HepG2 (cell line): Measurements from ENCODE around the gene NXT1. TPM values are rescaled to one million over a fixed set of nuclear protein-coding genes. Genes with fewer than 3 reads are reported as not detected.

Experiments
- AGO1 ChIP-seq: fragments of 200-400 bp; formaldehyde crosslinking; IDR thresholded peaks from 2 replicates; pipeline ENCODE4 v1.6.1; 2017; ENCODE audit warnings: mild to moderate bottlenecking, low read depth, low read length, moderate library complexity; ENCODE audit not compliant: poor library complexity, severe bottlenecking
- CBFB ChIP-seq: sonication (generic); formaldehyde crosslinking; IDR thresholded peaks from 2 replicates; pipeline ENCODE4 v1.4.0; 2020; ENCODE audit warnings: missing genetic modification reagents
- E2F5 ChIP-seq: sonication (generic); formaldehyde crosslinking; conservative IDR thresholded peaks from 2 replicates; pipeline ENCODE4 v1.4.0; 2020; ENCODE audit warnings: missing genetic modification reagents
- HIVEP1 ChIP-seq: sonication (generic); formaldehyde crosslinking; IDR thresholded peaks from 2 replicates; pipeline ENCODE4 v1.4.0; 2020; ENCODE audit warnings: mild to moderate bottlenecking, missing genetic modification reagents
- HOMEZ ChIP-seq: IDR thresholded peaks from 2 replicates; pipeline ENCODE4 v1.6.1; 2016; ENCODE audit warnings: low read depth
- LBX2 ChIP-seq: sonication (generic); formaldehyde crosslinking; IDR thresholded peaks from 2 replicates; pipeline ENCODE4 v1.5.0; 2020; ENCODE audit warnings: missing genetic modification reagents, mild to moderate bottlenecking, borderline replicate concordance
- MBD4 ChIP-seq: IDR thresholded peaks from 2 replicates; pipeline ENCODE4 v1.6.1; 2012; ENCODE audit warnings: low read length, inconsistent platforms, borderline replicate concordance
- MED8 ChIP-seq: sonication (generic); formaldehyde crosslinking; IDR thresholded peaks from 2 replicates; pipeline ENCODE4 v1.8.1; 2023; ENCODE audit warnings: mild to moderate bottlenecking, missing genetic modification reagents; ENCODE audit not compliant: insufficient replicate concordance
- NBN ChIP-seq: fragments of 450-650 bp; conservative IDR thresholded peaks from 2 replicates; pipeline ENCODE4 v1.6.1; 2017
- NKX3-1 ChIP-seq: sonication (generic); formaldehyde crosslinking; IDR thresholded peaks from 2 replicates; pipeline ENCODE4 v1.5.0; 2020; ENCODE audit warnings: missing genetic modification reagents
- NR2F1 ChIP-seq, 2 experiments: fragments of 450-650 bp in 1 of 2; formaldehyde crosslinking in 1 of 2; IDR thresholded peaks; 2 replicates each; pipeline versions ENCODE4 v1.5.0 to v1.6.1; 2016 to 2020; ENCODE audit warnings: mild to moderate bottlenecking in 1 of 2, missing compliant biosample characterization in 1 of 2, missing genetic modification reagents in 1 of 2, moderate library complexity in 1 of 2
- PAWR ChIP-seq: sonication (generic); formaldehyde crosslinking; IDR thresholded peaks from 2 replicates; pipeline ENCODE4 v1.4.0; 2020; ENCODE audit warnings: missing genetic modification reagents, mild to moderate bottlenecking, borderline replicate concordance
- RAD21 ChIP-seq: fragments of 450-650 bp; formaldehyde crosslinking; IDR thresholded peaks from 2 replicates; pipeline ENCODE4 v1.5.0; 2020; ENCODE audit warnings: mild to moderate bottlenecking
- REST ChIP-seq, 2 experiments: IDR thresholded peaks; 2 replicates each; pipeline ENCODE4 v1.6.1; 2011 to 2012; ENCODE audit warnings: low read length in 2 of 2, borderline replicate concordance in 1 of 2, low read depth in 1 of 2, mild to moderate bottlenecking in 1 of 2, moderate library complexity in 1 of 2
- RORA ChIP-seq: sonication (generic); formaldehyde crosslinking; IDR thresholded peaks from 2 replicates; pipeline ENCODE4 v1.5.0; 2020; ENCODE audit warnings: mild to moderate bottlenecking, missing genetic modification reagents, moderate library complexity
- SMYD3 ChIP-seq: sonication (generic); formaldehyde crosslinking; IDR thresholded peaks from 2 replicates; pipeline ENCODE4 v1.8.1; 2023; ENCODE audit warnings: mild to moderate bottlenecking, missing genetic modification reagents
- U2AF1 ChIP-seq: fragments of 200-400 bp; formaldehyde crosslinking; optimal IDR thresholded peaks from 2 replicates; pipeline ENCODE3; 2017; ENCODE audit warnings: mild to moderate bottlenecking, low read depth, low read length
- ZFAT ChIP-seq: sonication (generic); formaldehyde crosslinking; conservative IDR thresholded peaks from 2 replicates; pipeline ENCODE4 v1.8.1; 2023; ENCODE audit warnings: missing genetic modification reagents, inconsistent platforms
- ZFY ChIP-seq: sonication (generic); formaldehyde crosslinking; IDR thresholded peaks from 2 replicates; pipeline ENCODE4 v1.4.0; 2020; ENCODE audit warnings: missing genetic modification reagents
- ZNF235 ChIP-seq: sonication (generic); formaldehyde crosslinking; IDR thresholded peaks from 2 replicates; pipeline ENCODE4 v1.8.1; 2023; ENCODE audit warnings: mild to moderate bottlenecking, missing genetic modification reagents, borderline replicate concordance
- ZNF33B ChIP-seq: sonication (generic); formaldehyde crosslinking; IDR thresholded peaks from 2 replicates; pipeline ENCODE4 v1.5.1; 2020; ENCODE audit warnings: mild to moderate bottlenecking, missing genetic modification reagents
- ZNF766 ChIP-seq: sonication (generic); formaldehyde crosslinking; IDR thresholded peaks from 2 replicates; pipeline ENCODE4 v1.5.0; 2020; ENCODE audit warnings: missing genetic modification reagents, borderline replicate concordance
- ZNF776 ChIP-seq: sonication (generic); formaldehyde crosslinking; IDR thresholded peaks from 2 replicates; pipeline ENCODE4 v1.4.0; 2020; ENCODE audit warnings: mild to moderate bottlenecking, missing genetic modification reagents
- polyA plus RNA-seq, 8 experiments: library from polyadenylated mRNA; depleted of rRNA in 3 of 8; stranded (reverse) in 7 of 8; unstranded in 1 of 8; fragments of >200 nt; fragmentation: Illumina TruSeq in 4 of 8; extraction: Trizol in 4 of 8; gene quantifications; 2 replicates each; pipeline versions ENCODE4 v1.2.1 to v1.2.3, GENCODE V29; 2011 to 2016; ENCODE audit warnings: low read depth in 4 of 8, missing spikeins in 1 of 8, mixed read lengths in 1 of 8; ENCODE audit not compliant: insufficient read depth in 1 of 8
- total RNA-seq, 5 experiments: library from RNA; depleted of rRNA; stranded (reverse); fragments of >200 nt; fragmentation: Illumina TruSeq; extraction: Trizol; gene quantifications; 2 replicates each; pipeline ENCODE4 v1.2.3, GENCODE V29; 2016; ENCODE audit warnings: low read depth in 1 of 5

NXT1 gene
- total and polyA plus RNA-seq, 2 of the 13 experiments (the other 11 are each of a cell fraction or from before 2014, with no cell fraction given), result 35.6 to 65.9 TPM

- peak; percentile 78 for TF ChIP-seq E2F5 (CRISPR knock-in tag)
- peak; percentile 96; the same call in 1 of the 2 replicates for TF ChIP-seq ZNF766 (CRISPR knock-in tag)
- TF ChIP-seq SMYD3, result no peak
- 0 out of 4 replicates have a peak, but pooled peaks of 1 of the 2 experiments have one; percentile 9 for TF ChIP-seq NR2F1 (CRISPR knock-in tag; IDR thresholded peaks at IDR 0.05)
- TF ChIP-seq ZFAT (CRISPR knock-in tag), result 0 out of 2 replicates have a peak, but pooled peaks have one; percentile 71
- no peak for TF ChIP-seq U2AF1
- TF ChIP-seq HIVEP1 (CRISPR knock-in tag), result peak; percentile 95
- 0 out of 4 replicates have a peak, but pooled peaks of 1 of the 2 experiments have one; percentile 14 for TF ChIP-seq REST (IDR thresholded peaks at IDR 0.05; ENCODE audit: borderline replicate concordance in 1 of 2, low read depth in 1 of 2, low read length in 2 of 2)
- TF ChIP-seq ZNF33B (CRISPR knock-in tag), result peak; percentile 69
- TF ChIP-seq RORA (CRISPR knock-in tag), result no peak
- TF ChIP-seq LBX2 (CRISPR knock-in tag), result no peak
- TF ChIP-seq NKX3-1 (CRISPR knock-in tag), result no peak
- no peak; the same call in 1 of the 2 replicates for TF ChIP-seq RAD21
- peak; percentile 89 for TF ChIP-seq AGO1
- no peak for TF ChIP-seq MBD4
- peak; percentile 97 for TF ChIP-seq CBFB (CRISPR knock-in tag)
- TF ChIP-seq MED8 (CRISPR knock-in tag), result no peak
- peak; percentile 86; the same call in 1 of the 2 replicates for TF ChIP-seq ZNF776 (CRISPR knock-in tag)
- TF ChIP-seq NBN, result no peak
- TF ChIP-seq PAWR (CRISPR knock-in tag), result no peak
- TF ChIP-seq HOMEZ (CRISPR knock-in tag), result 0 out of 2 replicates have a peak, but pooled peaks have one; percentile 12
- peak; percentile 74; the same call in 1 of the 2 replicates for TF ChIP-seq ZNF235 (CRISPR knock-in tag)
- peak; percentile 83 for TF ChIP-seq ZFY (CRISPR knock-in tag)
Measured at GRCh38 chr20:23357767-23358562, 7.4 kb downstream of the NXT1 start (continued).
